NAMALWA (cell line): Measurements from ENCODE around the gene ALDH8A1.

ENCODE experiments used
- DNase-seq: peaks from one replicate; pipeline ENCODE4 v3.0.0-alpha.2; 2015; ENCODE audit warnings: low spot score

Gene ALDH8A1

GRCh38 chr6:134949927-134950326 lies at the start of gene ALDH8A1:
TSS of gene ALDH8A1 (minus strand) at chr6:134950101. CDS start at chr6:134950053, 48 bp downstream.
- DNase-seq, result no peak

GRCh38 chr6:134999107-134999506 lies 49.2 kb upstream of the ALDH8A1 start:
- no peak for DNase-seq

- DNase-seq, result no peak
Measured at GRCh38 chr6:134997133-134997995, 47.5 kb upstream of the ALDH8A1 start.

GRCh38 chr6:134995536-134995935 lies 45.6 kb upstream of the ALDH8A1 start:
- DNase-seq, result no peak

- no peak for DNase-seq
Measured at GRCh38 chr6:134994431-134994830, 44.5 kb upstream of the ALDH8A1 start.

- DNase-seq, result no peak
Measured at GRCh38 chr6:134992155-134992554, 42.3 kb upstream of the ALDH8A1 start.

GRCh38 chr6:134990262-134990661 lies 40.4 kb upstream of the ALDH8A1 start:
- no peak for DNase-seq

GRCh38 chr6:134984821-134985220 lies 34.9 kb upstream of the ALDH8A1 start:
- DNase-seq, result no peak

GRCh38 chr6:134983823-134984222 lies 33.9 kb upstream of the ALDH8A1 start:
- no peak for DNase-seq

- DNase-seq, result no peak
Measured at GRCh38 chr6:134982161-134982560, 32.3 kb upstream of the ALDH8A1 start.

- DNase-seq, result no peak
Measured at GRCh38 chr6:134980846-134981245, 30.9 kb upstream of the ALDH8A1 start.

- DNase-seq, result no peak
Measured at GRCh38 chr6:134979142-134979541, 29.2 kb upstream of the ALDH8A1 start.

- no peak for DNase-seq
Measured at GRCh38 chr6:134974370-134974769, 24.5 kb upstream of the ALDH8A1 start.

GRCh38 chr6:134967711-134968110 lies 17.8 kb upstream of the ALDH8A1 start:
- no peak for DNase-seq

- no peak for DNase-seq
Measured at GRCh38 chr6:134964451-134965203, 14.7 kb upstream of the ALDH8A1 start.

GRCh38 chr6:134962421-134962820 lies 12.5 kb upstream of the ALDH8A1 start:
- DNase-seq, result no peak

GRCh38 chr6:134961366-134961765 lies 11.5 kb upstream of the ALDH8A1 start:
- no peak for DNase-seq

GRCh38 chr6:134959603-134960002 lies 9.7 kb upstream of the ALDH8A1 start:
- no peak for DNase-seq

GRCh38 chr6:134956676-134957075 lies 6.8 kb upstream of the ALDH8A1 start:
- no peak for DNase-seq

- DNase-seq, result no peak
Measured at GRCh38 chr6:134956032-134956431, 6.1 kb upstream of the ALDH8A1 start.

GRCh38 chr6:134954272-134955000 lies 4.5 kb upstream of the ALDH8A1 start:
- no peak for DNase-seq

- DNase-seq, result no peak
Measured at GRCh38 chr6:134951494-134952263, 1.8 kb upstream of the ALDH8A1 start.
